Gastrocnemius medialis (tissue), 4 donors: ENCODE measurements around the gene EYA4.

ENCODE experiments used
- POLR2A ChIP-seq, 2 donors: fragments of 450-650 bp; IDR thresholded peaks; one replicate each; pipeline ENCODE4 v1.6.1; 2017; ENCODE audit warnings: antibody characterized with exemption in 2 of 2, mild to moderate bottlenecking in 2 of 2, moderate library complexity in 2 of 2
- TF ChIP-seq, protein P1 (sequence below), 5 experiments: fragments of 450-650 bp in 3 of 5; fragments of 200-600 bp in 2 of 5; sonication (generic) in 2 of 5; IDR thresholded peaks in 4 of 5; conservative IDR thresholded peaks in 1 of 5; 1 replicate in 4 of 5; 2 replicates in 1 of 5; pipeline ENCODE4 v1.5.1; 2016 to 2019; ENCODE audit warnings: antibody characterized with exemption in 5 of 5, mild to moderate bottlenecking in 3 of 5, moderate library complexity in 3 of 5

GRCh38 chr6:133218852-133219251 is 22.3 kb upstream of the EYA4 start:
- TF ChIP-seq, protein P1, sequence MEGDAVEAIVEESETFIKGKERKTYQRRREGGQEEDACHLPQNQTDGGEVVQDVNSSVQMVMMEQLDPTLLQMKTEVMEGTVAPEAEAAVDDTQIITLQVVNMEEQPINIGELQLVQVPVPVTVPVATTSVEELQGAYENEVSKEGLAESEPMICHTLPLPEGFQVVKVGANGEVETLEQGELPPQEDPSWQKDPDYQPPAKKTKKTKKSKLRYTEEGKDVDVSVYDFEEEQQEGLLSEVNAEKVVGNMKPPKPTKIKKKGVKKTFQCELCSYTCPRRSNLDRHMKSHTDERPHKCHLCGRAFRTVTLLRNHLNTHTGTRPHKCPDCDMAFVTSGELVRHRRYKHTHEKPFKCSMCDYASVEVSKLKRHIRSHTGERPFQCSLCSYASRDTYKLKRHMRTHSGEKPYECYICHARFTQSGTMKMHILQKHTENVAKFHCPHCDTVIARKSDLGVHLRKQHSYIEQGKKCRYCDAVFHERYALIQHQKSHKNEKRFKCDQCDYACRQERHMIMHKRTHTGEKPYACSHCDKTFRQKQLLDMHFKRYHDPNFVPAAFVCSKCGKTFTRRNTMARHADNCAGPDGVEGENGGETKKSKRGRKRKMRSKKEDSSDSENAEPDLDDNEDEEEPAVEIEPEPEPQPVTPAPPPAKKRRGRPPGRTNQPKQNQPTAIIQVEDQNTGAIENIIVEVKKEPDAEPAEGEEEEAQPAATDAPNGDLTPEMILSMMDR (IDR thresholded peaks at IDR 0.05 in 4 of 5, conservative IDR thresholded peaks at IDR 0.05 in 1 of 5) = no peak
- no peak for TF ChIP-seq POLR2A (IDR thresholded peaks at IDR 0.05)
